A204.1 (cell line): Measurements from ENCODE around the gene EPHB2.
"Not testable (repeated sequence)": the region's sequence is repeated elsewhere in the genome, so short reads cannot be mapped to it uniquely, and the experiment has no call there.

Source experiments
- FAIRE-seq: peaks from 2 replicates; lab custom pipeline; 2012; peaks lifted over from hg19 to GRCh38; lab: Jason Lieb, UNC

EPHB2 gene

GRCh38 chr1:22919341-22920025, 208.8 kb downstream of the EPHB2 start:
- no peak for FAIRE-seq

GRCh38 chr1:22920026-22920733, 209.5 kb downstream of the EPHB2 start:
- no peak for FAIRE-seq

- no peak for FAIRE-seq
Observed at GRCh38 chr1:22920734-22921451, 210.3 kb downstream of the EPHB2 start.

GRCh38 chr1:22921452-22922126, 210.9 kb downstream of the EPHB2 start:
- no peak for FAIRE-seq

GRCh38 chr1:22922640-22923039, 212.0 kb downstream of the EPHB2 start:
- FAIRE-seq, result no peak

- no peak for FAIRE-seq
Observed at GRCh38 chr1:22925111-22925510, 214.5 kb downstream of the EPHB2 start.

- no peak for FAIRE-seq
Observed at GRCh38 chr1:22930240-22930912, 219.7 kb downstream of the EPHB2 start.

- no peak for FAIRE-seq
Observed at GRCh38 chr1:22932803-22933470, 222.3 kb downstream of the EPHB2 start.

- no peak for FAIRE-seq
Observed at GRCh38 chr1:22935433-22935832, 224.8 kb downstream of the EPHB2 start.

- no peak for FAIRE-seq
Observed at GRCh38 chr1:22936681-22937080, 226.0 kb downstream of the EPHB2 start.

- FAIRE-seq, result no peak
Observed at GRCh38 chr1:22941257-22941656, 230.6 kb downstream of the EPHB2 start.

GRCh38 chr1:22944346-22945055, 233.9 kb downstream of the EPHB2 start:
- FAIRE-seq, result no peak

GRCh38 chr1:22945171-22945570, 234.5 kb downstream of the EPHB2 start:
- FAIRE-seq, result not testable (repeated sequence)

- no peak for FAIRE-seq
Observed at GRCh38 chr1:22949822-22950331, 239.2 kb downstream of the EPHB2 start.

GRCh38 chr1:22951796-22952195, 241.2 kb downstream of the EPHB2 start:
- no peak for FAIRE-seq

GRCh38 chr1:22952694-22953056, 242.0 kb downstream of the EPHB2 start:
- no peak for FAIRE-seq

- FAIRE-seq, result no peak
Observed at GRCh38 chr1:22953057-22953739, 242.6 kb downstream of the EPHB2 start.

- no peak for FAIRE-seq
Observed at GRCh38 chr1:22953740-22954141, 243.1 kb downstream of the EPHB2 start.

- FAIRE-seq, result no peak
Observed at GRCh38 chr1:22955146-22955545, 244.5 kb downstream of the EPHB2 start.

- no peak for FAIRE-seq
Observed at GRCh38 chr1:22957066-22957465, 246.4 kb downstream of the EPHB2 start.
